ENCODE data around the gene PLEKHH2.

Gene PLEKHH2

DNA sequence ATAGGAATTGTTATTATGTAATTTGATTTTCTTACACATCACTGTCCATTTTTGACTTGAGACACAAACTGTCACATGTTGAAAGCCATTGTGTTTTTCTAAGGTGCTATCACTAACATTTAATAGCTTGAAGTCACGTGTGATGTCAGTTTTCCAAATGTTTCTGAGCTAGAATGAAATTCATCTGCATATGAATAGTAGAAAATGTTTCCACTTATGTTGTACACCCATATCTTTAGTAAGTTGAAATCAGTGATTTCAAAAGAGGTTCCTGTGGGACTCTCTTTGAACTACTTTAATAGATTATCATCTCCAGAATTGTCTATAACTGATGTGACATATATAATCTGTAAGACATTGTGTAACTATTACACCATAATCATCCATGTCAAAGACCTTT, 173.8 kb downstream of the PLEKHH2 start:
- TF ChIP-seq, protein P1, sequence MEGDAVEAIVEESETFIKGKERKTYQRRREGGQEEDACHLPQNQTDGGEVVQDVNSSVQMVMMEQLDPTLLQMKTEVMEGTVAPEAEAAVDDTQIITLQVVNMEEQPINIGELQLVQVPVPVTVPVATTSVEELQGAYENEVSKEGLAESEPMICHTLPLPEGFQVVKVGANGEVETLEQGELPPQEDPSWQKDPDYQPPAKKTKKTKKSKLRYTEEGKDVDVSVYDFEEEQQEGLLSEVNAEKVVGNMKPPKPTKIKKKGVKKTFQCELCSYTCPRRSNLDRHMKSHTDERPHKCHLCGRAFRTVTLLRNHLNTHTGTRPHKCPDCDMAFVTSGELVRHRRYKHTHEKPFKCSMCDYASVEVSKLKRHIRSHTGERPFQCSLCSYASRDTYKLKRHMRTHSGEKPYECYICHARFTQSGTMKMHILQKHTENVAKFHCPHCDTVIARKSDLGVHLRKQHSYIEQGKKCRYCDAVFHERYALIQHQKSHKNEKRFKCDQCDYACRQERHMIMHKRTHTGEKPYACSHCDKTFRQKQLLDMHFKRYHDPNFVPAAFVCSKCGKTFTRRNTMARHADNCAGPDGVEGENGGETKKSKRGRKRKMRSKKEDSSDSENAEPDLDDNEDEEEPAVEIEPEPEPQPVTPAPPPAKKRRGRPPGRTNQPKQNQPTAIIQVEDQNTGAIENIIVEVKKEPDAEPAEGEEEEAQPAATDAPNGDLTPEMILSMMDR (IDR thresholded peaks at IDR 0.05) = no peak

DNA sequence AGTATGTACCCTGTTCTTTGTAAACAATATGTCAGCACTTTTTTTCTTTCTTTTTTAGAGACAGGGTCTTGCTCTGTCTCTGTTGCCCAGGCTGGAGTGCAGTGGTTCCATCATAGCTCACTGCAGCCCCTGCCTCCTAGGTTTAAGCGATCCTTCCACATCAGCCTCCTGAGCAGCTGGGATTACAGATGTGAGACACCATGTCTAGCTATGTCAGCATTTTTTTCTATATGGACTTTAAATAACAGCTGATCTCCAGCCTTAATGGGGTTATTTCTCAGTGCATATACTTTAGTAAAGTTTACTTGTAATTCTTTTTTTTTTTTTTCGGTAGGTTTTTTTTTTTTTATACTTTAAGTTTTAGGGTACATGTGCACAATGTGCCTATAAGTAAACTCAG, 174.9 kb downstream of the PLEKHH2 start:
- TF ChIP-seq, protein P1 (IDR thresholded peaks at IDR 0.05) = no peak
- no peak overlapping the region for H3K27ac ChIP-seq
- no peaks in the 10 kb centered on the region for H3K27me3 ChIP-seq
- H3K9me3 ChIP-seq = no peaks in the 10 kb centered on the region
- no peak overlapping the region for H3K4me3 ChIP-seq (ENCODE audit: low read depth in 1 of 2, low read length in 1 of 2)
- H3K4me1 ChIP-seq (ENCODE audit: control insufficient read depth in 1 of 2, insufficient read depth in 1 of 2, low read depth in 1 of 2, low read length in 1 of 2) = no peaks in the 10 kb centered on the region
- no peaks in the 10 kb centered on the region for H3K36me3 ChIP-seq

More for the DNA sequence above, 173.8 kb downstream of the PLEKHH2 start:
- no peaks in the 10 kb centered on the region for H3K36me3 ChIP-seq
- H3K9me3 ChIP-seq = no peaks in the 10 kb centered on the region
- H3K4me3 ChIP-seq (ENCODE audit: low read depth in 1 of 2, low read length in 1 of 2) = no peak overlapping the region
- H3K27ac ChIP-seq = no peak overlapping the region
- H3K4me1 ChIP-seq (ENCODE audit: control insufficient read depth in 1 of 2, insufficient read depth in 1 of 2, low read depth in 1 of 2, low read length in 1 of 2) = no peaks in the 10 kb centered on the region
- no peaks in the 10 kb centered on the region for H3K27me3 ChIP-seq

DNA sequence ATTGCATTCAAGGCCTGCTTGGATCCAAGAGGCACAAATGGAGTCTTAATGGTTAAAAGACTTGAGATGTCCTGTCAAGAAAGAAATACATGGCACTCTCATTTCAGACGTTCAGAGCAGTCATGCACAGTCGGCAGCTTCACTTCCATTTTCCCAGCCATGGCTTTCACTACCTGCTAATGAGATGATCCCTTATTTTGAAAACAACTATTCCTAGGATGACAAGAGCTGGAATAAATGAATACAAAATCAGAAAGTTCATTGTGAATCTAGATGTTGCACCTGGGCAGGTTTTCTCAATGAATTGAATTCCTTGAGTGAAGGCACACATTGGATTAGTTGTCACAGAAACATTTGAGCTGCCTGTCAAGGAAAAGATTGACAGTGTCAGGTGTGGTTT, 175.9 kb downstream of the PLEKHH2 start:
- Histone ChIP-seq H3K27ac (no peak overlapping the region), H3K4me1 (ENCODE audit: control insufficient read depth in 1 of 2, insufficient read depth in 1 of 2, low read depth in 1 of 2, low read length in 1 of 2) (no peaks in the 10 kb centered on the region), H3K4me3 (ENCODE audit: low read depth in 1 of 2, low read length in 1 of 2) (no peak overlapping the region), H3K27me3 (no peaks in the 10 kb centered on the region), H3K36me3 (no peaks in the 10 kb centered on the region), H3K9me3 (no peaks in the 10 kb centered on the region)
- TF ChIP-seq, protein P1 (IDR thresholded peaks at IDR 0.05) = no peak

DNA sequence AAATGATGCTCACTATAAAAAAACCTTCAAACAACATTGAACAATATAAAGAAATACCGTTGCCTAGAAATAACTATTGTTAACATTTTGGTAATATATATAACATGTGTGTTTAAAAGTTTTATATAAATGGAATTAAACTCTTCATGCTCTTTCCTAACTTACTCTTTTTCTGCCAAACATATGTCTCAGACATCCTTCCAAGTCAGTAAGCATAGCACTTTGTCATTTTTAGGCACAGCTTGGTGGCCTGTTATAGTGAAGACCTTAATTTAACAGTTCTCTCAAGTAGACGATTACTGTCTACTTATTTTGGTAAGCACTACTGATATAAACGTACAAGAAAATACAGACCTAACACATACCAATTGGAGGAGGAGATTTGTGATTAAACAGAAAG, 177.7 kb downstream of the PLEKHH2 start:
- Histone ChIP-seq H3K4me3 (ENCODE audit: low read depth in 1 of 2, low read length in 1 of 2) (no peak overlapping the region), H3K9me3 (no peaks in the 10 kb centered on the region), H3K27ac (no peak overlapping the region), H3K4me1 (ENCODE audit: control insufficient read depth in 1 of 2, insufficient read depth in 1 of 2, low read depth in 1 of 2, low read length in 1 of 2) (no peaks in the 10 kb centered on the region), H3K27me3 (no peaks in the 10 kb centered on the region), H3K36me3 (no peaks in the 10 kb centered on the region)
- TF ChIP-seq, protein P1 (IDR thresholded peaks at IDR 0.05) = no peak
